Forelimb muscle (tissue), 1 donor: Measurements from ENCODE around the gene GIPC2. TPM values are rescaled to one million over a fixed set of nuclear protein-coding genes. Genes with fewer than 3 reads are reported as not detected.
A peak's percentile ranks its signal among the peaks of the same experiment; 100 is the strongest.

ENCODE experiments used
- DNase-seq: peaks from one replicate; pipeline ENCODE4 v3.0.0-alpha.2; 2013; ENCODE audit warnings: low read depth
- polyA plus RNA-seq: library from polyadenylated mRNA; unstranded; fragments of 120-200 nt; gene quantifications from one replicate; pipeline ENCODE4 v1.2.1, GENCODE V29; 2013; ENCODE audit not compliant: insufficient read length

GIPC2 gene
- polyA plus RNA-seq, 1 donor = 0.78 TPM

DNA sequence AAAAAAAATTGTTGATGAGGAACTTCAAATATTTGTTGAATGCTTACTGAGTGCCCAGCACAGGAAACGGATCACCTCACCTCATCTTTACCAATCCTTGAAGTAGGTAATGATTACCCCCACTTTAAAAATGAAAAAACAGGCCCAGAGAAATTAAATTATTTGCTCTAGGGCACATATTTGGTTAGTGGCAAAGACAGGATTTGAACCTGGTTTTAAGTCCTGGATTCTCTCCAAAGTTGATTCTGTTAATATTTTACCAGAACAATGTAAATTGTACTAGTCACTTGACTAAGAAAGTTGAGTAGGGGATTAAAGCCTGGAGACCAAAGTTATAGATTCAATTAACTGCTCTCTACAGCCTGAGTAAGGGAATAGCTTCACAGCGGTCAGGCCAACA is 97.9 kb downstream of the GIPC2 start:
- no peak for DNase-seq

DNA sequence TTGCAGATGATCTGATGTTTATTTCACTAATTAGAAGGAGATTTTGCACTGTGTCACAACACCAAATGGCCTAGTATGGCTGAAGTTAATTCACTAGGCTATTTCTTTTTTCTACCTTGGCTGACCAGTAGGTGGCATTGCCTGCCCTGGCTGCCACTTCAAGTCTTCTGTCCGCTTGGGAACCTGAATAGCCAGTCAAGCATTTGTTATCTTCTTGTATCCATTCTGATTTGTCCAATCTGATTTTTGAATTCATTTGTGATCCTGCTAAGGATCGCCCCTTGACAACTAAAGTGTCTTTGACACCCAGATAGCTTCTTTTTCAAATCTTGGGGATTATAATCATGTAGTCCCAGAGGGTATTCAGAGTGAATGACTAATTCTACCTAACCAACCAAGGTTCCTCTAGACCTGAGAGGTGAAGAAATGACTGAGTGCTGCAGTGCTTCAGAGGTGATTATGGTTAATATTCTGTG is 99.4 kb downstream of the GIPC2 start:
- DNase-seq = peak; percentile 14

DNA sequence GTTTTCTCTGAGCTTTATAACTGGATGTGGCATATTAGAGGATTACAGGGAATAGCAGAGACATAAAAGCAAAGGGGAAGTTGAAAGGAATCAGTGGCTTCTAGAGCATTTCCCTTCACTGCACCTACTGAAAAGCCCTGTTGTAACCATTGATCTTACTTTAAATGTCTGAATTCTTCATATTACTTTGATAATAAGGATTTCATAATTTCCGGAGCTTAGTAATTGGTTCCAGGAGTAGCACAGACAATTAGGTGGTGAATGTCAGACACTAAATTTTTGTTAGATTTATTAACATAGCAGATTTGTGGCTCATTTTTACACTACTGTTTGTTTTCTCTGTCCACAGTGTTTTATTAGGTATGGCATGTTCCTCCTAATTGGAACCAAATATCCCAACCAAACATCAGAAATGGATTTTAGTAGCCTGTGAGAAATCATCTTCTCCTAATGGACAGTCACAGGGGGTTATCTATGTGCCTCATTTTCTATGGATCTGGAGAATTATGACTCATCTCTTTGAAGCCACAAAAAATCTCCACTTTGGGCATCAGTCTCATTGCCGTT is 100.5 kb downstream of the GIPC2 start:
- no peak for DNase-seq

DNA sequence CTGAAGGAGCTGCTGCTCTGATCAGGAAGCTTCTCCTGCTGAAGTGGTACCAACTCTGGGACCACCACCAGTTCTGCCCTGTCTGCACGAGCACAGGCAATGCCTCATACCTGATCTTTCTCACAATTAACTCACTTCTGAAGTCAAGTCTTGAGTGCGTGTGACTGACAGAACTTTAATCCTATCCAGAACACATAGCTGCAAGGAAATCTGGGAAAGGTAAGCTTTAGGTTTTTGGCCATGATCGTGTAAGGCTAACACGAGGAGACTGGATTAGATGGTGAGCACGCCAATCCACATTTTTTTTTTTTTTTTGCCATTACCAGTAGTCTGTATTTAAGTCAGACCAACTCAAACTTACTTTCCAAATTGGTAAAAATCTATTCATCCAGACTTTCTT is 101.3 kb downstream of the GIPC2 start:
- no peak for DNase-seq

DNA sequence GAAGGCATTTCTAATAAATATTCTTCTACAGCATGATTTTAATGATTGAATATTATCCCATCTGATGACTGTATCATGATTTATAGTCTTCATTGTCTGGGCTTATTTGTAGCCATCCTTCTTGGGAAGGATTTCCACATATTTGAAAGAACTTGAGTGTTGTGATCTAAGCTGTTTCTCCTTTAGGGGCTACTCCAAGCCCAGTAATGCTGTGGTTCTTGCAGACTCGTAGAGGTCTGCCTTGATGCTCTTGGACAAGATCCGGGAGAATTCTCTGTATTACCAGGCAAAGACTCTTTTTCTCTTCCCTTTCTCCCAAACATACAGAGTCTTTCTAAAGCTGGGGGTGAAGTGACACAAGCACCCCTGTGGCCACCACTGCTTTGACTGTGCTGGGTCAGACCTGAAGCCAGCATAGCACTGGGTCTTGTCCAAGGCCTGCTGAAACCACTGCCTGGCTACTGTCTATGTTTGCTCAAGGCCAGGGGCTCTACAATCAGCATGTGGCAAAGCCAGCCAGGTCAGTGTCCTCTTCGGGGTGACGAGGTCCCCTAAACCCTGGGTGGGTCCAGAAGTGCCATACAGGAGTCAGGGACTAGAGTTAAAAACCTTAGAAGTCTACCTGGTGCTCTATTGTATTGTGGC is 107.4 kb downstream of the GIPC2 start:
- DNase-seq = no peak

DNA sequence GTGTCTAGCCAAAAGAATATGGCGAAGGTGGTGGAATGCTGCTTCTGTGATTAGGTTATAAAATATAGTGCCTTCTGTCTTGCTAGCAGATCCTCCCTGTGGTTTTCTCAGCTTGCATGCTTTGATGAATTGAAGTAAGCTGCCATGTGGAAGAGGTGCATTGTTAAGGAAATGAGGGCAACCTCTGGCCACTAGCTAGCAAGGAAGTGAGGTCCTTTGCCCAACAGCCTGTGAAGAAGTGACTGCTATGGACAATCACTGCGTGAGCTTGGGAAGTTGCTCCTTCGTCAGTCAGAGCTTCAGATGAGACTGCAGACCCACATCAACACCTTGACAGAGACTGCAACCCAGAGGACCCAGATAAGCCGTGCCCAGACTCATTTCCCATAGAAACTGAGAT is 109.4 kb downstream of the GIPC2 start:
- no peak for DNase-seq

DNA sequence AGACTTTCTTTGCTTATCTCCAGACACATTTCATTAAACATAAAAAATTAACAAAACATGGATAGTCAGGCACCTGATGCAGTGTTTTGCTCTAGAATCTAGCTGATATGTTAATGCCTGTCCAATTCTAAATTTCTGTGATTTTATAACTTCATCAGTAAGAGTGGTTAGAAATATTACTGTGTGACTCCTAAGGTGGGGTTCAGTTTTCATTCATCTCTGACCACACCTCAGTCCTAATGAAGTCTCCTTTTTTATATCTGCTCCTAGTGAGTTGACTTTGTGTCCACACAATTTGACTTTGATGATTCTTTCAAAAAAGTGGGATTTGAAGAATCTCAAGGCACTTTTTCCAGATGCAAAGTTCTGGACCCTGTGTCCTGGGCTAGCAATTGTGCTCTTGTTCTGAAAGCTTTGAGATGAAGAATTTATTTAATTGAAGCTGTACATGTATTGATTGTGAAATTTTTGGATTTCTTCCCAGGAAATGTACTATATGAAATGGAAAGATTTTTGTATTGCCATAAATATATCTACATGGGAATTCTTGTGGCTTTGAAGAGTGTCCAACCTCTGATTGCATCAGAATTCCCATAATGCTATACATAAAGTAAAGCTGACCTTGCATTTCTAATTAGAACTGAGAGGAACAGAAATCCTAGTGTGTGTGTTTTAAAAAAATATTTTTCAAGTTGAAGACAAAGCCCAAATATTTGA is 111.2 kb downstream of the GIPC2 start:
- DNase-seq = peak; percentile 60

DNA sequence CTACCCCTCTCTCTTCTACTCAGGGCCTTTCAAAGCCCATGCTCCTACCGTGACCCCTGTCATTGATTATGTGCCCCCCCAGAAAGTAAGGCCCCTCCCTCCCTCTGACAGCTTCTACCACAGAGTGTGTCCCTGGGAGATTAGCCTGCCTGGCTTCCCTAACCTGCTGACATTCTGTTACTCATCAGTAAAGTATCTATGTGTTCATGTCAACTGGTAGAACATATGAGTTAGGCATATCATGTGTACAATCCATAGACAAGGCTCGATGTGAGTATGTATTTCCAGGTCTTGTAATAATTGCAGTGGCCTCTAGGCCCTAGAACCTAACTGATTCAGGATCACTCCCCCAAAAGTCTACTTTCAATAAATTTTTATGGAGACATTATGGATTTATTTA is 120.0 kb downstream of the GIPC2 start:
- DNase-seq = no peak

DNA sequence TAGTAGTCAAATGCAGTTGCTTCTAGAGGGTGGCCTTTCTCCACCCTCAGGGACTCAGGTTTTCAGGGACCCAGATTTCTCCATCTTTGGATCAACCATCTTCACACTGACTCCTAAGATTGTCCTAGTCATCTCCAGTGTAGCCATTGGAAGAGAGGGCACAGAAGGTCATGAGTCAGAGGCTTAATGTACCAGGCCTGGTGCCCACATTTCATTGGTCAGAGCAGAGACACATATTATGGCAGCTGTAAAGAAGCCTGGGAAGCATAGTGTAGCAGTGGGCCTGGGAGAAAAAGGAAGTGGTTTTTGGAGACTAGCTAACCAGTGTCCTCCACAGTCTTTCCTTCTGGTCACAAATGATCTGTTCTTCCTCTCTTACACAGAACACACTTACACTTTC is 122.5 kb downstream of the GIPC2 start:
- no peak for DNase-seq

DNA sequence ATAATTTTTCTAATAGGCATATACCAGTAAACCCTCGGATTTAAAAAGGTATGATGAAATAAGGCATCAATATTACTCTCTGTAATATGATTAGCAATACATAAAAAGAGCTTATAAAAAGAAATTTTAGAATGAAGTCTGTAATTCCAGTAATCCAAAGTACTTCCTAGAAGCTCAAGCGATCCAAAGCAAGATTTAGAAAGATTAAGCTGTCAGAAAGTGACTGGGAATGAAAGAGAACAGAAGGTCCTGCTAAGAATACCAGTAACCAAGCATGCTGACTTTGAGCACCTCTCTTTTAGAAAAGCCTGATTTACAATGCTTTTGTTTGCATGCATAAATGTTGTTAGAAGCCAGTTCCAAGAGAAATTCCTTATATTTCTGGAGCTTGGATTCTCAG is 125.1 kb downstream of the GIPC2 start:
- DNase-seq = no peak

DNA sequence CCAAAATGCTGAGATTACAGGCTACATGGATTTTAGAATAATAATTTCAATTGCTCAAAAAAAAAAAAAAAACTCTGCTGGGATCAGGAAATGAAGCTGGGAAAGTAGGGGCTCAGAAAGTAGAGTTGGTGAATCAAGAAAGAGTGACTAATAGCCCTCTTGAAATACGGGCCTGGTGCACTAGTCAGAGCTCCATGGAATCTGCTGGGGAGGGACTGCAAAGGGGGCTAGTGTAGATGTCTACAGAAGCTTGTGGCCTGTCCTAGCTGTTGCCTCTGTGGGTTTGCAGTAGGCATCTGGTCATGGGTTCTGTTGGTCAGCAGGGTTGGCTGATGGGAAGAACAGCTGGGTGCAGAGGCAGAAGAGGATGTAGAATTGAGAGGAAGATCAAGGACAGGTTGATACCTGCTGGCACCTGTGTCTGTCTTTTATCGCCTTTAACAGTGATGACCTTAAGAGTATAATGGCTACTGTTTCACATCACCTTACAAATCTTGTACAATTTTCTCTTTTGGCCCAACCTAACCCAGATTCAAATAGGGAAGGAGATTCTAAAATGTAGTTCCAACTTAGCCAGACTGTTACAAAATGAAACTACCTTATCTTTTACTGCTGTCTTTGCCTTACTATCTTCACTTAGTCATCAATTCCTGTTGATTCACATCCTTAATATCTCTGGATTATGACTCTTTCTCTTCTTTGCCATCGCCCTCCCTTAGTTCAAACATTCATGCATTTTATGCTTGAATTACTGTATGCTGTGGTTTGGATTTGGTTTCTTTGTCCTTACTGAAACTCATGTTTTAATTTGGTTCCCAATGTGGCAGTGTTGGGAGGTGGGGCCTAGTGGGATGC is 126.2 kb downstream of the GIPC2 start:
- no peak for DNase-seq

DNA sequence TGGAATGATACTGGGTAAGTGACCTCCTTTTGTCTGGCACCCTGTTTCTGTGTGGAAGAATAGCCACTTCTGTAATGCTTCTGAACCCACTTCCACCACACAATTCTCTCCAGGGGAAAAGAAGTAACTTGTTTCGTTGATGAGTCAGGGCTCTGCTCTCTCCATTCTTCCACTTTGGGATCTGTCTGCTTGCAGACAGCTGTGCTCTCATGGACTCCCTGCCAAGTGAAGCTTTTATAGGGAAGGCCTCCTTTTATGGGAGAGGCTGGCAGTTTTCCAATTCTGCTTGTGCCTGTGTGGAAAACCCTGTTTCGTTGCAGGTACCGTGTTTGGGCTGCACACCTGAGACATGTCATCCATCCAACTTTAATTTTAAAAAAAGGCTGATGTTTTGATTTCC is 130.7 kb downstream of the GIPC2 start:
- DNase-seq = peak; percentile 43

DNA sequence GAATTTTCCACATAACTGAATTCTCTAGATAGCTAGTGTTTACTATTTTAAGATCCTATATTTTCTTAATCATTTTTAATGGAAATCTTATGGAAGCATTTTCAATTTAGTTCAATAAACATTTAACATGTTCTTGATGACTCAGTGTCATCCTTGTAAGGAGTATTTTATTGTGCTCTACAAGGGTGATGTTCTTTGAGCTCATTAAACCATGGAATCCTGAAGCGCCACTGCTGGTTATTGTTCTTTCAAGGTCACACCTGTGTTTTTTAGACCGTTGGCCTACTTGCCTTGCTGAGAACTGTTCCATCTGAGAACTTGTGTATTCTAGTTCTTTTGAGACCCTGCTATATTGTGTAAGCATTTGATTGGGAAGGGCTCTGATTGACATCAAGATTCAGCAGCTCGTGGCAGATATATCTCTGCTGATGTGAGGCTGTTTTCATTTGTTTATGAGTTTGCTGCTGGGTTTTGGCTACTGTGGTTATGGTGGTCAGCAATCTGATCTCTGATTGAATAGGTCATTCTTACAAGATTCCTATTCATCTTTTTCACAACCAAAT is 132.0 kb downstream of the GIPC2 start:
- no peak for DNase-seq

DNA sequence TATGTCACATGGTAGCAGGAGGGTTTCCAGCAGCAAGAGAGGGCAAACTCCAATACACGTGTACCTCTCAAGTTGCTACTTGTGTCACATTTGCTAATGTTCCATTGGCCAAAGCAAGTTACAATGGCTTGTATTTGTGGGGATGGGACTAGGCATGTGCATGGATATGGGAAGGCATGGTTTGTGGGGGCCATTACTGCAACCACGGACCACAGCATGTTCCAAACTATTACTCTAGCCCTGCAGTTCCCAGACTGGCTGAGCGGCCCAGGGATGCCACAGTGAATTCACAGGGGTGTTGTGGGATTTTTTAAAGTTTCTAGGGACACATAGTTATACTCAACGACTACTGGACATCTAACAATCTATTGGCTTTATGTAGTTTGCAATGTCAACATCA is 133.1 kb downstream of the GIPC2 start:
- no peak for DNase-seq

DNA sequence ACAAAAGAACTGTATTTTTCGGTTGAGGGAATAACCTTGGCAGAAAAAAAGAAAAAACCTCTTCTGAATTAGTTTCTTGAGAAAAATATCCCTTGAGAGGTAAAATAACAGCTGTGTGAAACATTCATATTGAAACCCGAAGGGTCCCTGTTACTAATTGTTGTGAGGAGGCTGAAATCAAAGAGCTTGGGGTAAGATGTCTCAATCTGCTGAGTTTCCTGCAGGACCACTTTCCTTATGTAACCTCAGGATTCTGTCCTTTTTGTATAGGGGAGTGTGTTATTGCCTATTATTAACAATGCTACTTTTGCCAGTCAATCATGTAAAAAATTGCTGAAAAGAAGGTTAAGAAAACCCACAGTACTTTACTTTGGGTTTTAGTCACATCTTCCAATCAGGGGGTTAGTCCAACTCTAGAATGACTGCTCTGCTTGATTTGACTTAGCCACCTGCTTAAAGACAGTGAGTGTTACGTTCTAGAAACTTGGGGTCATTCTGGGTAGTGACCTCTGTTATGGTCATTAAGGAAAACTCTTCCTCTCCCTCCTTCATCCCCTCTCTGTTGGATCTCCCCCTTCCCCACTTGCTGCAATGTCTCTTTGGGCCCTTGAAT is 138.8 kb downstream of the GIPC2 start:
- DNase-seq = no peak

Other genes with a start within 250 kb of the GIPC2 start
- gene NEXN, start 157.3 kb upstream of the GIPC2 start, polyA plus RNA-seq = 288 TPM
- 174 TPM for gene FUBP1, start 66.9 kb upstream of the GIPC2 start, polyA plus RNA-seq
- 87.0 TPM for gene DNAJB4, start 41.0 kb upstream of the GIPC2 start, polyA plus RNA-seq